ENCODE results near the gene TBC1D3D. TPM values are rescaled to one million over a fixed set of nuclear protein-coding genes. Genes with fewer than 3 reads are reported as not detected.
"Not testable (repeated sequence)": the region's sequence is repeated elsewhere in the genome, so short reads cannot be mapped to it uniquely, and the experiment has no call there.

TBC1D3D gene
- total RNA-seq = not detected

DNA sequence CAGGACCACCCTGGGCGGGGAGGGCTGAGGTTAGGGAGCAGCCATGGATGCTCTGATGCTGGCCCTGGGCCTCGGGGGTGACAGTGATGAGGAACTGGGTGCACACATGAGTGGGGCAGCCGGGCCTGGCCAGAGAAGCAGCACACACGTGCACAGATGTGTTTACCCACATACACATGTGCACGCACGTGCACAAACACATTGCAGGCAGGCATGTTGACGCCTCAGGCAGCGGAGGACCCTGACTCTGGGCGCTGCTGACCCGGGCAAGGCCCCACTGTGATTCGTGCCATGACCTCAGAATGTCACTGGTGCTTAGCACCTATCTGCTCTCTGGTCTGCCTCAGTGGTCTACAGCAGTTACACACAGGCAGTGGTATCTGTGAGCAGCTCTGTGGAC lies at the start of gene TBC1D3D:
Gene TBC1D3D, plus strand, starts transcription at position 301 of the 400 bp plus-strand sequence. CDS start 1,585 bp downstream, outside the sequence.
- H3K36me3 ChIP-seq; H3K4me3 ChIP-seq; H3K9me3 ChIP-seq; H3K4me1 ChIP-seq (replicated peaks); H3K27me3 ChIP-seq (replicated peaks; ENCODE audit: insufficient read depth); DNase-seq (ENCODE audit: low spot score); intact Hi-C loops (cut with DNase I); H3K27ac ChIP-seq: not testable (repeated sequence)
- WGBS = no CpG with 5 or more reads among the region's 11 CpGs

GRCh38 chr17:37988960-37989359 lies 14.8 kb upstream of the TBC1D3D start, which contains the start of gene TBC1D3L:
Gene TBC1D3L (minus strand): TSS chr17:37989060. CDS start chr17:37987520, 1,540 bp downstream.
- WGBS = no CpG with 5 or more reads among the region's 11 CpGs
- H3K4me1 ChIP-seq (replicated peaks); intact Hi-C loops (cut with DNase I); H3K4me3 ChIP-seq; H3K9me3 ChIP-seq; H3K27ac ChIP-seq; H3K36me3 ChIP-seq; DNase-seq (ENCODE audit: low spot score); H3K27me3 ChIP-seq (replicated peaks; ENCODE audit: insufficient read depth): not testable (repeated sequence)

Other genes with a start within 250 kb of the TBC1D3D start
- not detected for gene TBC1D3K, start 79.6 kb upstream of the TBC1D3D start, total RNA-seq
- gene TBC1D3L, start 14.9 kb upstream of the TBC1D3D start, total RNA-seq = 10 to 100 TPM; 11.4 to 28.7 TPM
- not detected for gene TBC1D3C, start 64.7 kb downstream of the TBC1D3D start, total RNA-seq
- gene TBC1D3E, start 124.0 kb downstream of the TBC1D3D start, total RNA-seq = not detected
- not detected for gene TBC1D3, start 188.6 kb downstream of the TBC1D3D start, total RNA-seq

Measured in prostate gland (tissue), 2 donors.